K562 (cell line): Measurements from ENCODE around the gene TAF1B. TPM values are rescaled to one million over a fixed set of nuclear protein-coding genes. Genes with fewer than 3 reads are reported as not detected.

Source experiments
- GATAD2B ChIP-seq: fragments of 450-650 bp; IDR thresholded peaks from 2 replicates; pipeline ENCODE4 v1.6.1; 2017; ENCODE audit warnings: mild to moderate bottlenecking, borderline replicate concordance
- MAZ ChIP-seq, 2 experiments: fragments of 450-650 bp in 1 of 2; sonication (generic) in 1 of 2; formaldehyde crosslinking; IDR thresholded peaks in 1 of 2; conservative IDR thresholded peaks in 1 of 2; 2 replicates each; pipeline versions ENCODE4 v1.4.0 to v1.5.0; 2020; ENCODE audit warnings: mild to moderate bottlenecking in 1 of 2, missing genetic modification reagents in 1 of 2
- NR2C1 ChIP-seq, 2 experiments: fragments of 450-650 bp; IDR thresholded peaks; 2 replicates each; pipeline ENCODE4 v1.6.1; 2017; ENCODE audit warnings: mild to moderate bottlenecking in 2 of 2, antibody characterized with exemption in 1 of 2, inconsistent platforms in 1 of 2, missing compliant biosample characterization in 1 of 2, missing genetic modification characterization in 1 of 2
- PBX2 ChIP-seq, 2 experiments: IDR thresholded peaks in 1 of 2; conservative IDR thresholded peaks in 1 of 2; 2 replicates each; pipeline ENCODE4 v1.6.1; 2016; ENCODE audit warnings: low read depth in 2 of 2, mild to moderate bottlenecking in 1 of 2, missing compliant biosample characterization in 1 of 2, missing genetic modification characterization in 1 of 2, moderate library complexity in 1 of 2
- REST ChIP-seq, 2 experiments: fragments of 450-650 bp; formaldehyde crosslinking in 1 of 2; IDR thresholded peaks; 2 replicates each; pipeline versions ENCODE4 v1.4.0 to v1.6.1; 2014 to 2020; ENCODE audit warnings: mild to moderate bottlenecking in 2 of 2, borderline replicate concordance in 1 of 2, low read depth in 1 of 2
- SMAD1 ChIP-seq: fragments of 150-350 bp; IDR thresholded peaks from 2 replicates; pipeline ENCODE4 v1.6.1; 2014; ENCODE audit warnings: low read length, low read depth; ENCODE audit not compliant: partially characterized antibody
- TFAP4 ChIP-seq: sonication (generic); formaldehyde crosslinking; IDR thresholded peaks from 2 replicates; pipeline ENCODE4 v1.8.0; 2022; ENCODE audit warnings: missing genetic modification reagents, mild to moderate bottlenecking, moderate library complexity, borderline replicate concordance
- ZNF395 ChIP-seq: fragments of 200-800 bp; sonication (Bioruptor generic); IDR thresholded peaks from 2 replicates; pipeline ENCODE4 v1.6.1; 2017; ENCODE audit warnings: missing genetic modification characterization, missing compliant biosample characterization
- ZNF740 ChIP-seq, 3 experiments: fragments of 200-800 bp in 1 of 3; sonication (Bioruptor generic) in 1 of 3; sonication (generic) in 1 of 3; formaldehyde crosslinking in 1 of 3; IDR thresholded peaks; 2 replicates each; pipeline versions ENCODE4 v1.6.1 to v1.8.0; 2016 to 2022; ENCODE audit warnings: mild to moderate bottlenecking in 2 of 3, missing compliant biosample characterization in 2 of 3, missing genetic modification characterization in 2 of 3, missing genetic modification reagents in 1 of 3
- polyA plus RNA-seq, 8 experiments: library from polyadenylated mRNA; depleted of rRNA in 4 of 8; stranded (reverse) in 5 of 8; unstranded in 3 of 8; fragments of >200 nt; fragmentation: Nextera tagmentation in 2 of 8; fragmentation: Illumina TruSeq in 1 of 8; extraction: Ambion mirVana in 2 of 8; extraction: Trizol in 1 of 8; gene quantifications; 2 replicates each; pipeline versions ENCODE4 v1.2.1 to v1.2.3, GENCODE V29; 2011 to 2014; ENCODE audit warnings: inconsistent platforms in 1 of 8, missing spikeins in 1 of 8
- total RNA-seq, 7 experiments: library from RNA; depleted of rRNA in 6 of 7; stranded (reverse); fragments of >200 nt in 6 of 7; fragmentation: Illumina TruSeq in 2 of 7; extraction: Trizol in 2 of 7; gene quantifications; 2 replicates each; pipeline versions ENCODE4 v1.2.1 to v1.2.3, GENCODE V29; 2011 to 2021; ENCODE audit warnings: low replicate concordance in 1 of 7

The TAF1B gene
- total and polyA plus RNA-seq, 9 of the 15 experiments (the other 6 are each of a cell fraction or from before 2014, with no cell fraction given): 8.8 to 25.1 (median 17.3) TPM

- TF ChIP-seq REST (IDR thresholded peaks at IDR 0.05; ENCODE audit: borderline replicate concordance) (peak; percentile 79), REST (CRISPR knock-in tag; IDR thresholded peaks at IDR 0.05; ENCODE audit: low read depth) (no peak), MAZ (CRISPR knock-in tag; conservative IDR thresholded peaks at IDR 0.05 in 1 of 2, IDR thresholded peaks at IDR 0.05 in 1 of 2) (peak; percentile 25 to 75; a peak in 3 of 4 replicates), PBX2 (CRISPR knock-in tag; IDR thresholded peaks at IDR 0.05; ENCODE audit: low read depth) (no peak), PBX2 (tag; conservative IDR thresholded peaks at IDR 0.05; ENCODE audit: low read depth) (no peak), ZNF395 (CRISPR knock-in tag) (no peak), ZNF740 (CRISPR knock-in tag; IDR thresholded peaks at IDR 0.05) (0 out of 2 replicates have a peak, but pooled peaks have one; percentile 50), ZNF740 (tag; IDR thresholded peaks at IDR 0.05) (no peak), TFAP4 (CRISPR knock-in tag) (peak; percentile 61; the same call in 1 of the 2 replicates), SMAD1 (no peak), NR2C1 (IDR thresholded peaks at IDR 0.05) (no peak), NR2C1 (tag; IDR thresholded peaks at IDR 0.05) (no peak), GATAD2B (no peak)
Observed at GRCh38 chr2:9914384-9915065, 71.3 kb downstream of the TAF1B start (continued).
